ENCODE results near the gene ZNF415.

The ZNF415 gene

DNA sequence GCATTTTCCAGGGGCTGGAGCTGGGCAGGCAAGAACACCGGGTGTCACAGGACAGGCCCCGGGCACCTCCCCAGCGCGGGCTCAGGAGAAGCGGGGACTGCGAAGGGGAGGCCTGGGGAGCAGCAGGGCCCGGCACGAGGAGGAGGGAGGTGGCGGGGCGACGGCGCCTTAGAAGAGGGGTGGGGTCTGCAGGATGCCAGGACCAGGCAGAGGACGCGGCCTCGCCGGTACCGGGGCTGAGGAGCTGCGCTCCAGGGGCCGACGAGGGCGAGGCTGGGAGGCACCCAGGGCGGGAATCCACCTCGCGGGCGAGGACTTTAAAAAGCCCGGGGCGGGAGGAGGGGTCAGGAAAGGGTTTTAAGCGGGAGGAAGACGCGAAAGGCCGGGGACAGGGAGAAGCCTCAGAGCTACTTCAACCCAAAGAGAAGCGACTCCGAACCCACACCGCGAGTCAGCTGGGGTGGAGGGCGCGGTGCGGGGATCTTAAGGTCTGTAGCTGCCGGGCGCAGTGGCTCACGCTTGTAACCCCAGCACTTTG lies 25.5 kb upstream of the ZNF415 start:
- TF ChIP-seq, protein P1, sequence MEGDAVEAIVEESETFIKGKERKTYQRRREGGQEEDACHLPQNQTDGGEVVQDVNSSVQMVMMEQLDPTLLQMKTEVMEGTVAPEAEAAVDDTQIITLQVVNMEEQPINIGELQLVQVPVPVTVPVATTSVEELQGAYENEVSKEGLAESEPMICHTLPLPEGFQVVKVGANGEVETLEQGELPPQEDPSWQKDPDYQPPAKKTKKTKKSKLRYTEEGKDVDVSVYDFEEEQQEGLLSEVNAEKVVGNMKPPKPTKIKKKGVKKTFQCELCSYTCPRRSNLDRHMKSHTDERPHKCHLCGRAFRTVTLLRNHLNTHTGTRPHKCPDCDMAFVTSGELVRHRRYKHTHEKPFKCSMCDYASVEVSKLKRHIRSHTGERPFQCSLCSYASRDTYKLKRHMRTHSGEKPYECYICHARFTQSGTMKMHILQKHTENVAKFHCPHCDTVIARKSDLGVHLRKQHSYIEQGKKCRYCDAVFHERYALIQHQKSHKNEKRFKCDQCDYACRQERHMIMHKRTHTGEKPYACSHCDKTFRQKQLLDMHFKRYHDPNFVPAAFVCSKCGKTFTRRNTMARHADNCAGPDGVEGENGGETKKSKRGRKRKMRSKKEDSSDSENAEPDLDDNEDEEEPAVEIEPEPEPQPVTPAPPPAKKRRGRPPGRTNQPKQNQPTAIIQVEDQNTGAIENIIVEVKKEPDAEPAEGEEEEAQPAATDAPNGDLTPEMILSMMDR (IDR thresholded peaks at IDR 0.05): no peak

DNA sequence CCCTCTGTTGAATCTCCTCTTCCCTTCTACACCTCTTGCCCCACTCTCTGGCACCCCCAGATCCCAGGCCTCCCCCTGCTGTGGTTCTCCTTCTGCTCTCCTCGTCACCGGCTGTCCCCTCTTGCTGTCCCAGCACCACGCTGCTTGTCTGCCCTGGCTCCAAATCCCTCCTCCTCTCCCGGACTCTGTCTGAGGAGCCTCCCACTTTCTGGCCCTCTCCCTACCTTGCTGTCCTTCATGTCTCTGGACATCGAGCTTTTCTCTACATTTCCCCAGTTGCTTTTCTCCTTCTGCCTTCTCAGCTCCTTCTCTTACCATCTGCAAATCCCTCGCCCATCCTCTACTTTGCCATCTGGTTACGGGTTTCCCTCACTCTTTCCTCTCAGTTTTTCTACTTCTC lies 24.9 kb upstream of the ZNF415 start:
- TF ChIP-seq, protein P1 (IDR thresholded peaks at IDR 0.05): no peak

DNA sequence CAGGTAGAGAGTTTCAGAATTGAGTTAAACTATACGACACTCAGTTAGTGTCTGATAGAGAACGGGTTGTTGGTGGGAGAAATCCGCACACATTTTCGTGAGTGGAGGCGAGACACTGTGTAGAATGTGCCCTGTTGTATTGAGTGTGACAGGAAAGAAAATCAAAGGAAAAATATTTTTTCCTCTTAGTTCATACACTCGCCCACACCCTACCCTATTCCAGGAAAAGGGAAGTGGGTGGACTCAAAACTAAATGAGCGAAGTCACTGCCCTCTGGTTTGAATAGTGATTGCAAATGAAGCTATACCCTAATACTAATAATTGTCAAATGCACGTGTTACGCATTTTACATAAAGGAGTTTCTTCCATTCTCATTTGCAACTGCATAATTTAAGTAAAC lies 24.1 kb upstream of the ZNF415 start:
- TF ChIP-seq, protein P1 (IDR thresholded peaks at IDR 0.05): no peak

DNA sequence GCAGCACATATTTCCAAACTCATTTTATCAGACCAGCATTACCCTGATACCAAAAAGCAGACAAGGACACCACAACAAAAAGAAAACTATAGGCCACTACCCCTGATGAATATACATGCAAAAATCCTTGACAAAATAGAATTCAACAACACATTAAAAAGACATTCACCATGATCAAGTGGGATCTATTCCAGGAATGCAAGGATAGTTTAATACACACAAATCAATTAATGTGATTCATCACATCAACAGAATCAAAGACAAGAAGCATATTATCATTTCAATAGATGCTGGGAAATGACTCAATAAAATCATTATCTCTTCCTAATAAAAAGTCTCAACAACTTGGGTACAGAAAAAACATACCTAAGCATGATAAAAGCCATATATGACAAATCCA lies 14.9 kb upstream of the ZNF415 start:
- TF ChIP-seq, protein P1 (IDR thresholded peaks at IDR 0.05): no peak

DNA sequence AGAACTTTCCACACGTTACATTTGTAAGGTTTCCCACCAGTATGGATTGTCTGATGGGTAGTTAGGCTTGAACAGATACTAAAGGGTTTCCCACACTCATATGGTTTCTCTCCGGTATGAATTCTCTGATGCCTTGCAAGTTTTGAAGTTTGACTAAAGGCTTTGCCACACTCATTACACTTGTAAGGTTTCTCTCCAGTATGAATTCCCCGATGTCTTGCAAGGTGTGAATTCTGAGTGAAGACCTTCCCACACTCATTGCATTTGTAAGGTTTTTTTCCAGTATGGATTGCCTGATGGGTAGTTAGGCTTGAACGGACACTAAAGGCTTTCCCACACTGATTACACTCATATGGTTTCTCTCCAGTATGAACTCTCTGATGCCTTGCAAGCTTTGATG lies 7.6 kb upstream of the ZNF415 start:
- TF ChIP-seq, protein P1 (IDR thresholded peaks at IDR 0.05): no peak

DNA sequence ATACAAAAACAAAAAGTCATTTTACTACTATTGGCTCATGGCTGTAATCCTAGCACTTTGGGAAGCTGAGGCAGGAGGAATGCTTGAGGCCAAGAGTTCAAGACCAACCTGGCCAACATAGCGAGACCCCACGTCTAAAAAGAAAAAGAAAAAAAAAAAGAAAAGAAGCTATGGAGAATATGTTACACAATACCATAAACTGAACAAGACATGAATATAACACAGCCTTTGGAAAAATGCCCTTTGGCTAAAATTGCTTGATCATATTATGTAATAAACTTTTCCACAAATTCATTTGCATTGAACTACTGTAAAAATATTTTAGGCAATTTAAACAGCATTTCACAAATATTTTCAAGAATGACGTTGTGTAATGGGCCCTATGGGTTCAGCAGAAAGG lies 3.7 kb upstream of the ZNF415 start:
- TF ChIP-seq, protein P1 (IDR thresholded peaks at IDR 0.05): no peak

DNA sequence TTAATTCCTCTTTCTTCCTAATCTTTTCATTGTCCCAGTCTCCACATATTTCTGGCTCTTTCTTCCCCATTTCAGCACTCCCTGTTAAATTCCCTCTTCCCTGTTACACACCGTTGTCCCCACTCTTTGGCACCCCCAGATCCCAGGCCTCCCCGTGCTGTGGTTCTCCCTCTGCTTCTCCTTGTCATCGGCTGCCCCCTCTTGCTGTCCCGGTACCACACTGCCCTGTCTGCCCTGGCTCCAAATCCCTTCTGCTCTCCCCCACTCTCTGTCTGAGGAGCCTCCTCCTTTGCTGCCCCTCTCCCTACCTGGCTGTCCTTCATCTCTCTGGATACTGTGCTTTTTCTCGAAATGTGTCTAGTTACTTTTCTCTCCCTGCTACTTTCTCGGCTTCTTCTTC lies 983 bp downstream of the ZNF415 start:
- TF ChIP-seq, protein P1 (IDR thresholded peaks at IDR 0.05): no peak

DNA sequence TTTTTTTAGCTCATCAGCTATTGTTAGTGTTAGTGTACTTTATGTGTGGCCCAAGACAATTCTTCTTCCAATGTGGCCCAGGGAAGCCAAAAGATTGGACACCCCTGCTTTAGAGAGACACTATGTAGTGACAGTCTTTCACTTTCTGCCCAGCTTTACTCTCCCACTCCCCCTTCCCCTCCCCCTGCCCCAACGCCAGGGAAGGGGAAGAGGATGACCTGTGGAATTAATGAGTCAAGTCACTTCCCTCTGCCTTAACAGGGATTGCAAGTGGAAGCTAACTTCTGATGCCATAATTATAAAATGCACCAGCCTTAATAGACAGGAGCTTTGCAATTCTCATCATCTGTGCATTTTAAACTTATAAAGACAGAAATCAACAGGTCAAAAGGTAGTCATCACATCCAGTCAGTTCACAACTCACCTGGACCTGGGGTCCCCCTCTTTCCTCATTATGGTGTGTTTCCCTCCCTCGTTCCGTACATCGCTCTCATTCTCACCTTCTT lies 1.6 kb downstream of the ZNF415 start:
- TF ChIP-seq, protein P1 (IDR thresholded peaks at IDR 0.05): no peak

All from LNCAP (cell line).